GM18873 (cell line): ENCODE data around the gene PARN.
"Not testable (repeated sequence)": the region's sequence is repeated elsewhere in the genome, so short reads cannot be mapped to it uniquely, and the experiment has no call there.

ENCODE experiments used
- ATAC-seq: cut with Tn5 transposase; IDR thresholded peaks from one replicate; pipeline ENCODE4 v1.9.1; 2021; ENCODE audit warnings: mild to moderate bottlenecking, moderate library complexity, moderate number of reproducible peaks; ENCODE audit not compliant: unreplicated experiment, low FRiP score

Gene PARN

DNA sequence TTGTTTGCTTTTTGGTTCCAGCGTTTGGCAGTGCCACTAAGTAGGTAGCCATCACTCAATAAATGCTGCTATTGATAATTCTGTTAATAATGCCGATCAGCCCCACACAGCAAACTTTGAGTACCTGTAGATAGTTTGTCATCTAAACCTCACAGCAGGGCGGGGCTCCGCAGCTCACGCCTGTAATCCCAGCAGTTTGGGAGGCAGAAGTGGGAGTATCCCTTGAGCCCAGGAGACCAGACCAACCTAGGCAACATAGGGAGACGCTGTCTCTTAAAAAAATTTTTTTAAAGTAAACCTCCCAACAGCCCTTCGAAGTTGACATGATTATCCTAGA, 4.3 kb upstream of the PARN start:
- ATAC-seq, result no peak

- ATAC-seq, result peak; percentile 71
Observed at GRCh38 chr16:14632693-14633569, 2.9 kb upstream of the PARN start, which contains the start of gene BFAR. Gene BFAR, plus strand, starts transcription at chr16:14632951. Its CDS starts 11,396 bp downstream, at chr16:14644347.

- not testable (repeated sequence) for ATAC-seq
Observed at GRCh38 chr16:14630620-14631330, 715 bp upstream of the PARN start.

DNA sequence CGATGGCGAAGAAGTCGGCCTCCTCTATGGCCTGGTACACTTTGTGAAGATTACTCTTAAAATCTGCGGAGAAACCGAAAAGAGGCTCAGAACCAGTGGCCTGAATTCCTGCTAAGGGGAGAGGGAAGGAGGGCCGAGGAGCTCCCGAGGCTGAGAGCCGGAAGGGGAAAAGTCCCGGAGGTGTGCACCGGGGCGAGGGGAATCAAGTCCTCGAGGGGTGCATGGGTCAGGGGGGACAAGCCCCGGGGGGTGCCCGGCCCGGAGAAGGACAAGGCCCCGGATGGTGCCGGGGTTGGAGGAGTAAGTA, 495 bp downstream of the PARN start:
- no peak for ATAC-seq

GRCh38 chr16:14628806-14629611, 1.1 kb downstream of the PARN start:
- no peak for ATAC-seq

DNA sequence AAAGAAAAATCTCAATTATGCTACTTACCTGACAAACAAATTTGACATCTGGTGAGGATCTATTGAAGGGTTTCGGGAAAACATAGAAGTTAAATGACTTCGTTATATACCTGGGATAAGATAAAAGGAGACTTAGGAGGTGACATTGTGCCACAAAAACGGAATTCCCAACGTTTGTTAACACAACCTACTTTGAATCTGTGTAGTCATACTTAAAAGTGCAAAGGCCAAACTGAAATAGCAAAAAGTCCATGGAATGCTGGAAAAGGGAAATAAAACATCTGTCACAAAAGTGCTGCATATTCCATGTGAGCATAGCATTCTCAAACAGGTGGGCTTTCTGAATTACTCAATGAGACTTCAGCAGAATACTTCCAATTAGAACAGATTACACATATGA, 3.0 kb downstream of the PARN start:
- ATAC-seq, result no peak

DNA sequence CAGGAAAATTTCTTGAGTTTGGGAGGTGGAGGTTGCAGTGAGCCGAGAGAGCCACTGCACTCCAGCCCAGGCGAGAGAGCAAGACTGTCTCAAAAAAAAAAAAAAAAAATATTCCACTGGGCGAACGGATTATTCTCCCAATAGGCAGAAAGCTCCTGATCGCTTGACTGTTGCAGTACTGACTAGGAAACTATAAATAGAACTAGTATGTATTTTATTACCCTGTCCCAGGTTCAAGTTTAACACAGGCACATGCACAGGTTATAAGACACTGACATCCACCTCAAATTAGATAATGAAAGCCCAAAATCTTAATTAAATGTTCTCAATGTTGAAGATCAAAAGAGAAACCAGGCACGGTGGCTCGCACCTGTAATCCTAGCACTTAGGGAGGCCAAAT, 11.5 kb downstream of the PARN start:
- no peak for ATAC-seq

DNA sequence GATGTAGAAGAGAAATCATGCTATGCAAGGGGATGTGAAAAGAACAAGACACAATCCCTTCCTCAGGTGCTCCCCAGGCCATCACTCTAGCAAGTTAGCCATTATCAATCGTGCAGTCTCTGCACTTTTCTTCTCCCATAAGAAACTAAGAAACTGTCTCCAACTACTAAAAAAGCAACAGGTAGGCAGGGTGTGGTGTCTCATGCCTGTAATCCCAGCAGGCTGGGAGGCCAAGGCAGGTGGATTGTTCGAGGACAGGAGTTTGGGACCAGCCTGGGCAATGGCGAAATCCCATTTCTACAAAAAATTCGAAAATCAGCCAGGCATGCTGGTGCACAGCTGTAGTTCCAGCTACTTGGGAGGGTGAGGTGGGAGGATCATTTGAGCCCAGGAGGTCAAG, 13.8 kb downstream of the PARN start:
- no peak for ATAC-seq

GRCh38 chr16:14613991-14614390, 16.1 kb downstream of the PARN start:
- ATAC-seq, result no peak

DNA sequence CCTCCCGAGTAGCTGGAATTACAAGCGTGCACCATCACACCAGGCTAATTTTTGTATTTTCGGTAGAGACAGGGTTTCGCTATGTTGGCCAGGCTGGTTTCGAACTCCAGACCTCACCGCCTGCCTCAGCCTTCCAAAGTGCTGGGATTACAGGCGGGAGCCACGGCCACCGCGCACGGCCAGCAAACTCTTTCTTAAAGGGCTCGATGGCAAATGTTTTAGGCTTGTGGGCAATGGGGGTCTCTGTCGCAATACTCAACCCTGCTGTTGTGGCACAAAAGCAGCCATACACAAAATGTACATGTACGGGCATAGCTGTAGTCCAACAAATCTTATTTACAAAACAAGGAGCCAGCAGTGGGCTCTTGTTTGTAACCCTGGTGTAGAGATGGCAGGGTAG, 18.4 kb downstream of the PARN start:
- no peak for ATAC-seq

DNA sequence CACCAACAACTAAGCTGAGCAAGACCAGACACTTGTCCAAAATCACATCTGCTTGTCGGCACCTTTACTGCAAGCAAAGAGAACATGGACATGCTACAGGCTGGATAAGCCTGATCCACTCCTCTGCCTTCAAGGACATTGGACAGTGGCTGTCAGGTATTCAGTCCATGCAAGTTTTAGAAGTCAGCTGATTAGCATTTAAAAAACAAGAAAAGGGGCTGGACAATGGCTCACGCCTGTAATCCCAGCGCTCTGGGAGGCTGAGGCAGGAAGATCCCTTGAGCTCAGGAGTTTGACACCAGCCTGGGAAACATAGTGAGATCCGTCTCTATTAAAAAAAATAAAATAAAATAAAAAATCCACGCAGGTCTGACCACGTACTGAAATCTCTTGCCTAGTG, 20.3 kb downstream of the PARN start:
- no peak for ATAC-seq

- no peak for ATAC-seq
Observed at GRCh38 chr16:14608604-14609003, 21.5 kb downstream of the PARN start.

DNA sequence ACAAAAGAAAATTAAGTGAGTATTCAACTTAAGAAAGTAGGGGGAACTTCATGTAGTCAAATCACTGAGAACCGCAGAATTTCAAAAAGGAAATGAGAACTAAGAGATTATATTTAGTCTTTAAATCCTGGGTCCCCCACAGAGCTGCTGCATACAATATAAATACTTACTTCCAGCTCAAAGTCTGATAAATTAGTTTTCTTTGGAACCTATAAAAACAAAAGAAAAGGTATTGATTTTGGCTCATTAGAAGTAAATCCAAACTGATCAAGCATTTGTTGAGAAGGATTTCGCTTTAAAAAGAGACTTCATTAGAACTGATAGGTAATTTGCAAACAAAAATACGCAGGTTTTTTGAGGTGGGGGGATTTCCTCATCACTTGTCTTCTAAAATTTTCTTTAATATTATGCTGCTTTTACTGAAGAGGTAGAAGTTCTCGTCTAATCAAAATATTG, 21.9 kb downstream of the PARN start:
- peak; percentile 45 for ATAC-seq

DNA sequence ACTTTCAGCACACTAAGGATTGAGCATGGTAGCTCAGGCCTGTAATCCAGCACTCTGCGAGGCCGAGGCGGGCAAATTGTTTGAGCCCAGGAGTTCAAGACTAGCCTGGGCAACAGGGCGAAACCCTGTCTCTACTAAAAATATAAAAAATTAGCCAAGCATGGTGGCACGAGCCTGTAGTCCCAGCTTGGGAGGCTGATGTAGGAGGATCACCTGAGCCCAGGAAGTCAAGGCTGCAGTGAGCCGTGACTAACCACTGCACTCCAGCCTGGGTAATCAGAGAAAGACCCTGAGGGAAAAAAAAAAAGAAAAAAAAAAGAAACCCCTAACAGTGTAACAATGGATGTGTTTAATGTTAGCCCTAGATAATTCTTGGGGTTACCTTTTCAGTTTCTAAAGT, 24.0 kb downstream of the PARN start:
- no peak for ATAC-seq

DNA sequence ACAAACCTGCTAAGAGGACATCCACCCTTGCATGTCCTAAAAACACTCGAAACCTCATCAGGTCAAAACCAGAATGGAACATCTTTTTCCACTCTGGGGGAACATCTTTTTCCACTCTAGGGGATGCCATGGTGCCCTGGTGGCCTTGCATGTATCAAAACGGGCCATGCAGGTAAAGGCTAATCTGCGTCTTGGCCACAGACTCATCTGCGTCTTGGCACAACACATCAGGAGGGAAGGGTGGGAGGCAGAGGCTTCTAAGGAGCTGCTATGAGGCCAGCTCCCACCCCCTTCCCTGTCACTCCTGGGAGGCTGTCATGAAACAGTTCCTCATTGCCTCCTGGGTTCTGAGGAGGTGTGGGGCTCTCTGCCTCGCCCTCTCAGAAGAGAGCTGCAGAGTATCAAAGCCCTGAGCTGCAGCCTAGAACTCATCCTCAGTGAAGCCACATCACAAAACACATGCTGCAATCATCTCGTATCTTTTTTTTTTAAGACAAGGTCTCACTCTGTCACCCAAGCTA, 27.6 kb downstream of the PARN start:
- ATAC-seq, result no peak

GRCh38 chr16:14600164-14600563, 29.9 kb downstream of the PARN start:
- ATAC-seq, result no peak

DNA sequence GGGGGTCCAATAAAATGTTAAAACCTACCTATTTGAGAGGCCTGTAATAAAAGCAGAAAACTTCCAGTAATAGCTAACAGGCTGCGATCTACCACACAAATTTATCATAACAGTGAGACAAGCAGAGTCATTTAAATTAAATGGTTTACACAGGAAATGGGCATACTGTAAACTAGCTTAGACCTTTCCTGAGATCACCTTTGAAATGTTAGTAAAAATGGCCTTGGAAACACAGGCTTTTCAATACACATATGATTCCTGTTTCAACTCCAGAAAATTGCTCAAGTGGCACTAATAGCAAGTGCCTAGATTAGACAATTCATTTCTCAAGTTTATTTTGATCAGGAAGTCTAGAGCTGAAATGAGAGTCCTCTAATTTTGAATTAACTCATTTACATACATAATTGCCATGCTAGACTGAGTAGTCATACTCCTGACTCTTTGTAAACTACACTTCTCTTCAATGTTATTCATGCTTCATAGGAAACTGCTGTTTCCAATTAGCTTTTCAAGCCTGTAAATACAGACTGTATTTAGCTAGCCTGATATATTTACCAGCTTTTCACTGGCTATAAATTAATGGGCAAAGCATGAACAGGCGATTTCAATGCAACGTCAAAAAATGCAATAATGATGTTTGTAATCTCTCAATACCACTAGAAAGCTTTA, 43.3 kb downstream of the PARN start:
- ATAC-seq, result no peak

- no peak for ATAC-seq
Observed at GRCh38 chr16:14585287-14585686, 44.8 kb downstream of the PARN start.

GRCh38 chr16:14580926-14581325, 49.1 kb downstream of the PARN start:
- not testable (repeated sequence) for ATAC-seq

GRCh38 chr16:14579266-14579665, 50.8 kb downstream of the PARN start:
- no peak for ATAC-seq
